ENCODE results near the gene RASSF1. TPM values are rescaled to one million over a fixed set of nuclear protein-coding genes. Genes with fewer than 3 reads are reported as not detected.
A peak's percentile ranks its signal among the peaks of the same experiment; 100 is the strongest.

The RASSF1 gene
- total RNA-seq, 2 experiments from 2014 or later = 30.8 to 50.7 TPM

- H3K4me3 Mint-ChIP-seq = no peak overlapping the region
- ChIA-PET POLR2A (no interaction called here), CTCF (no interaction called here)
- H3K4me1 Mint-ChIP-seq = peaks cover 37% of the 10 kb centered on the region
- no peaks in the 10 kb centered on the region for H3K27me3 Mint-ChIP-seq
- DNase-seq (no peak), ATAC-seq (no peak)
- H3K36me3 Mint-ChIP-seq (ENCODE audit: low read depth) = peaks cover 52% of the 10 kb centered on the region
- intact Hi-C loops (cut with DNase I, micrococcal nuclease) = loop anchor here in 1 of 2 experiments (10.0 kb wide), 1 partner anchor 1344 kb away; the partner anchor contains the start of gene TEX264
- H3K27ac Mint-ChIP-seq = no peak overlapping the region
- no peaks in the 10 kb centered on the region for H3K9me3 Mint-ChIP-seq (ENCODE audit: low read depth)
These were observed 10.3 kb downstream of the RASSF1 start for GRCh38 chr3:50330330-50330729.

- ChIA-PET CTCF (interaction anchor here (0.6 to 3.6 kb wide), 17 partner anchors 9 to 617 kb away, joined by 3 to 18 read pairs (median 4); partner anchors contain the start of genes HYAL3, IFRD2, NAA80 and RASSF1), POLR2A (interaction anchor here (1.6 kb wide), 2 partner anchors 9 to 12 kb away, joined by 3 to 18 read pairs; partner anchors contain the start of gene RASSF1)
- ATAC-seq (peak; percentile 95), DNase-seq (peak; percentile 98)
- Mint-ChIP-seq H3K9me3 (ENCODE audit: low read depth) (no peaks in the 10 kb centered on the region), H3K27ac (peak within 1 kb of the TSS; percentile 76), H3K27me3 (no peaks in the 10 kb centered on the region), H3K36me3 (ENCODE audit: low read depth) (peaks cover 33% of the 10 kb centered on the region), H3K4me1 (peaks cover 20% of the 10 kb centered on the region), H3K4me3 (peak within 1 kb of the TSS; percentile 83)
- intact Hi-C loops (cut with DNase I, micrococcal nuclease) = loop anchor here (1.0 to 10.0 kb wide), 4 partner anchors 9 to 91 kb away; partner anchors contain the start of genes GNAI2 (in 1 of the 2), IFRD2 (in 1 of the 2) and LSMEM2 (in 1 of the 2)
These were observed 12.5 kb downstream of the RASSF1 start, which contains the start of gene TUSC2 for GRCh38 chr3:50327943-50328691. Gene TUSC2, minus strand, starts transcription at chr3:50328223. Its CDS starts 124 bp downstream, at chr3:50328099.

DNA sequence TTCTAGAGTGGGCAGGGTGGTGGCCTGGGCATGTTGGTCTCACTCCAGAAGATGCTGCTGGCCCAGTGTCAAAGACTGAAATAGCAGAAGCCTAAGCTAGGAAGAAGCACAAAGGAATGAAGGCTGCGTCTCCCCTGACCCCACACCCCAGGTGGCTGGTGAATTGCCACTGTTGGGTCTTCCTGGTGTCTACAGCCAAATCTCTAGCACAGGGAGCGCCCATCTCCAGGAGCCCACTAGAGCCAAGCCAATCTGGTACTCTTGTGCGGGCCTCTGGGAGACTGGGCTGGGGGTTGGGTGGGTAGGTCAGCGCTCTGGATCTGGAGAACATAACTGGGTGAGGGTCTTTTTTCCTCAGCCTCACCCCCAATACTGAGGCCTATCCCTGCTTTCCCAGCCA is 13.5 kb downstream of the RASSF1 start:
- Mint-ChIP-seq H3K36me3 (ENCODE audit: low read depth) (peaks cover 28% of the 10 kb centered on the region), H3K4me3 (peak overlapping the region; percentile 83), H3K27me3 (no peaks in the 10 kb centered on the region), H3K27ac (peak overlapping the region; percentile 19), H3K4me1 (peaks cover 22% of the 10 kb centered on the region), H3K9me3 (ENCODE audit: low read depth) (no peaks in the 10 kb centered on the region)
- ChIA-PET POLR2A (interaction anchor here (1.6 kb wide), 1 partner anchor 10 kb away, joined by 18 read pairs; no protein-coding TSS in a partner anchor), CTCF (interaction anchor here (1.1 to 3.6 kb wide), 7 partner anchors 8 to 92 kb away, joined by 4 to 18 read pairs (median 4); partner anchors contain the start of genes HYAL3, NAA80 and ZMYND10)
- ATAC-seq (no peak), DNase-seq (no peak)
- intact Hi-C loops (cut with DNase I, micrococcal nuclease) = loop anchor here in 1 of 2 experiments (5.0 to 10.0 kb wide), 2 partner anchors 52 to 90 kb away; partner anchors contain the start of genes GNAI2 and LSMEM2

DNA sequence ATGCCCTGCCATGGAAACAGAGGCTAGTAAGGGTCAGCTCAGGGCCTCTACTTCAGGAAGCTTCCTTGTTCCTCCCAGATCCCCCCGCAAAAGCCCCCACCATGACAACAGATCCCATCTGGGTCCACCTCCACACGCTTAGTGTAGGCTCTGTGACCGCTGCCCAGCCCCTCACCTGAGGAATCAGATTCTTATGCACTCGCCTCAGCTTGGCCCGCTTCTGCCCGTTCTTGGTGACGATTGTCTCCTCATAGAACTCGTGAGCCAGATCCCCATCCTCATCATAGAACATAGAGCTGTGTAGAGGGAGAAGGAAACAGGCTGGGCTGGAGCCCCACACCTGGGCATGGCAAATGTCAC is 14.5 kb downstream of the RASSF1 start:
- ChIA-PET CTCF (interaction anchor here (0.6 to 3.6 kb wide), 4 partner anchors 10 to 1152 kb away, joined by 3 to 16 read pairs (median 4); partner anchors contain the start of genes HYAL3, NAA80 and ZMYND10), POLR2A (no interaction called here)
- H3K27ac Mint-ChIP-seq = no peak overlapping the region
- H3K27me3 Mint-ChIP-seq = no peaks in the 10 kb centered on the region
- ATAC-seq = no peak
- peaks cover 20% of the 10 kb centered on the region for H3K36me3 Mint-ChIP-seq (ENCODE audit: low read depth)
- H3K4me1 Mint-ChIP-seq = peaks cover 22% of the 10 kb centered on the region
- intact Hi-C loops (cut with DNase I, micrococcal nuclease) = loop anchor here in 1 of 2 experiments (5.0 to 10.0 kb wide), 2 partner anchors 51 to 89 kb away; partner anchors contain the start of genes GNAI2 and LSMEM2
- no peak overlapping the region for H3K4me3 Mint-ChIP-seq
- no peak for DNase-seq
- H3K9me3 Mint-ChIP-seq (ENCODE audit: low read depth) = no peaks in the 10 kb centered on the region

DNA sequence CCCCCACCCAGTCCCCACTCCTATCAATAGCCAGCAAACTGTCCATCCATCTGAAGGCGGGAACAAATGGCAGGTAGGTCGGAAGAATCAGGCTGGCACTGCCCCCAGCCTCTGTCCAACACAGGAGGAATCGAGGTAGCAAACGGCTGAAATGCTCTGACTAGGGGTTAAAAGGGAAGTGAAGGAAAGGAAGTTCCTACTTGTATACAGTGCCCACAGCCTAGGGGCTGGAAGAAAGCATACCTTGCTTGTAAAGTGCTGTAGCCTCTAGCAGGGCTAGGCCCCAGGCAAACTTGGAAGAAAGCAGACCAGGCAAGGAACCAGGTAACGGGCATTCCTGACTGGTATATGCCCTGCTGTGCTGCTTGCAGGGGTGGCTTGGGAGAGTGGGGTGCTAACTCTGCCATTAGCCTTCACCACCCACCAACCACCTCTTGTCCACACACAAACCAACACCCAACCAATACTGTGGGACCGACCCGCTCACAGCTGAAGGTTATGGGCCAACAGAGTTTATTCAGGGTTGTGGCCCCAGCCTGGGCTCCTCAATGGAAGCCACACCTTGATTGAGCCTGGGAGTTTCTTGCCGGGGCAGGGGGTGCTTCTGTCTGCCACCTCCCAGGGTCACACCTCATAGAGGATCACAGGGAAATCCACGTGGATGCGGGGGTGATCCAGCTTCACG is 15.0 kb downstream of the RASSF1 start:
- Mint-ChIP-seq H3K36me3 (ENCODE audit: low read depth) (peaks cover 15% of the 10 kb centered on the region), H3K9me3 (ENCODE audit: low read depth) (no peaks in the 10 kb centered on the region), H3K27ac (no peak overlapping the region), H3K4me1 (peaks cover 23% of the 10 kb centered on the region), H3K4me3 (no peak overlapping the region), H3K27me3 (no peaks in the 10 kb centered on the region)
- POLR2A ChIA-PET = no interaction called here
- DNase-seq = no peak
- CTCF ChIA-PET = interaction anchor here (0.6 to 3.6 kb wide), 7 partner anchors 11 to 90 kb away, joined by 4 to 27 read pairs (median 5); partner anchors contain the start of genes GNAI2, HYAL3, NAA80 and ZMYND10
- ATAC-seq = no peak
- intact Hi-C loops (cut with DNase I, micrococcal nuclease) = loop anchor here in 1 of 2 experiments (5.0 to 10.0 kb wide), 2 partner anchors 51 to 88 kb away; partner anchors contain the start of genes GNAI2 and LSMEM2

GRCh38 chr3:50325113-50325480 is 15.5 kb downstream of the RASSF1 start:
- H3K9me3 Mint-ChIP-seq (ENCODE audit: low read depth) = no peaks in the 10 kb centered on the region
- H3K36me3 Mint-ChIP-seq (ENCODE audit: low read depth) = peaks cover 9% of the 10 kb centered on the region
- no peak for ATAC-seq
- DNase-seq = no peak
- intact Hi-C loops (cut with DNase I, micrococcal nuclease) = loop anchor here in 1 of 2 experiments (5.0 to 10.0 kb wide), 2 partner anchors 50 to 88 kb away; partner anchors contain the start of genes GNAI2 and LSMEM2
- H3K4me3 Mint-ChIP-seq = no peak overlapping the region
- ChIA-PET POLR2A (no interaction called here), CTCF (interaction anchor here (0.6 to 3.4 kb wide), 9 partner anchors 9 to 614 kb away, joined by 3 to 27 read pairs (median 7); partner anchors contain the start of genes CYB561D2, GNAI2, HYAL3 and NAA80)
- no peak overlapping the region for H3K27ac Mint-ChIP-seq
- H3K4me1 Mint-ChIP-seq = peaks cover 28% of the 10 kb centered on the region
- no peaks in the 10 kb centered on the region for H3K27me3 Mint-ChIP-seq

DNA sequence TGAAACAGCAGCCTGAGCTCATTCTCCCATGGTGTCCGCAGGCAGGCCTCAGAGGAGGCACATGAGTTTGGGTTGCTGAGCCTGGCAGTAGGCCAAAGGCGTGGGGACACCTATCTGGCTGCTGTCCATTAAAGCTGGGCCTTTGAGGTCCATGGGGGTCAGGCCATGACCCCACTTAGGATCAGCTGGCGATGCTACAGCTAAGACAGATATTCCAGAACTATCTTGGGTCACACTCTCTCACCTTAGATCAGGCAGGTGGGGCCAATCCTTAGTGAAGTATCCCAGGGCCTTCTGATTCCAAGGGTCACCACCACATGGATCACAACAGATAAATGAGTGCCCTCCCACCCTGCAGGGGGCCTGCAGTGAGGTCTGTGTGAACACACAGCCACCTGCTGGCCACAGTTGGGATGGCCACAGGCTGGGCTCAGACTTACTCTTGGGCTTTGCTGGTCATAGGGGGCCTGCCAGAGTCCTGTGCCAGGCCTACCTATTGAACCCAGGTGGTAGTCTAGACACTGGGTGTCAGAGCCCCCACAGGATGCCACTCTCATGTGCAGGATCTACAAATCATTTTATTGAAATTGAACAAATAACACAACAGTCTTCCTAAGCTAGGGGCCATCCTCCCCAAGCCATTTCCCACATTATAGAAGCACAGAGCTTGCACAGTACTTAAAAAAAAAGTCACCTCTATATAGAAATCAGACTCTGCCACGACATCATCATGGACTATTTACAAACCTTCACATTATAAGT is 16.1 kb downstream of the RASSF1 start:
- peaks cover 32% of the 10 kb centered on the region for H3K4me1 Mint-ChIP-seq
- CTCF ChIA-PET = interaction anchor here (0.5 to 3.4 kb wide), 18 partner anchors 10 to 783 kb away, joined by 3 to 27 read pairs (median 4); partner anchors contain the start of genes CYB561D2, GNAI2, HYAL3 and NAA80
- H3K9me3 Mint-ChIP-seq (ENCODE audit: low read depth) = no peaks in the 10 kb centered on the region
- H3K36me3 Mint-ChIP-seq (ENCODE audit: low read depth) = peaks cover 6% of the 10 kb centered on the region
- H3K27ac Mint-ChIP-seq = no peak overlapping the region
- intact Hi-C loops (cut with DNase I, micrococcal nuclease) = loop anchor here (1.0 to 10.0 kb wide), 3 partner anchors 50 to 87 kb away; partner anchors contain the start of genes GNAI2 (in 1 of the 2) and LSMEM2 (in 1 of the 2)
- H3K27me3 Mint-ChIP-seq = no peaks in the 10 kb centered on the region
- POLR2A ChIA-PET = interaction anchor here (1.0 kb wide), 1 partner anchor 13 kb away, joined by 3 read pairs; no protein-coding TSS in a partner anchor
- ATAC-seq = peak; percentile 32
- H3K4me3 Mint-ChIP-seq = no peak overlapping the region
- peak; percentile 79 for DNase-seq

DNA sequence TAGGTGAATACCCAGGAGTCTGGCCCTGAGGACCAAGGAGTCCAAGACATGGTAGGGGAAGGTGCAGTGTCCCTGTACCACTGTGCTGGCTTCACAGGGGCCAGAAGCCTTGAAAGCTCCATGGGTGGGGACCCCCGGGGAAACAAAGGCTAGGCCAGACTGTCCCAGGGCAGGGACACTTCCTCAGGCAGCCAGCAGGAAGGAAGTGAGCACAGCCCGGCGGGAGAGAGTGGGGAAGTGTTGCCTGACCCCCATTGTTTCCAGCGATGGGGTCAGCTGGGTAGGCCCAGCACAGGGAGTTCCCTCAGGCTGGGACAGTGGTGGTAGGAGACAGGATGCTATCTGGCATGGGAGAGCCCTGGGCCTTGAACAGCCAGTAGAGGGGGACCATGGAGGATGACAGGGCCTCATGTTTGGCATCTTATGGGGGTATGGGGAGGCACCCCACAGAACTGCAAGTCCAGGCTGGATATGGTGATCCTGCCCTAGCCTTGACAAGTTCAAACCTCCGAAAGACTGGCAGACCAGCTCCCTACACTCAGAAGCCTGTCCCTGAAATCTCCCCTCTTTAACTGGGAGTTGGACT is 16.9 kb downstream of the RASSF1 start:
- H3K4me3 Mint-ChIP-seq = no peak overlapping the region

DNA sequence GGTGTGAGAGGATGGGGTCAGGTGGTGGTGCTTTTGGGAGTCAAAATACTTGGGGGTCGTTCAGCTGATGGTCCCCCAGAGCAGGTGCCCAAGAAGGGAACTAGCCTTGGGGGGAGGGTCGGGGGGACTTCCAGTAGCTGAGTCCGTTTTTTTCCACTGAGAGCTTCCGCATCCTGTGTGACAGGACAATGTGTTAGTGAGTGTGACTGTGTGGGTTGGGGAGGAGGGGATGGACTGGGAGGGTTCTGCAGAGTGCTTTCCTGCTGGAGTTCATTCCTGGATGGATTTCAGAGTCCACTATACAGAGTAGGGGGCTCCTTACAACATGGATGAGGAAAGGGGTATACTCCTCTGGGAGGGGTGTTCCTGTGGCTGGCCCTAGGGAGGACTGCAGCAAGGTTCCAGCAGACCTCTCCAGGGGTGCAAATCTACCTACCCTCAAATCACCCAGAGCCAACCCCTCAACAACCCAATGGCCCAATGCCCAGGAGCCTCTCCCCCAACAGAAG is 17.5 kb downstream of the RASSF1 start:
- intact Hi-C loops (cut with DNase I, micrococcal nuclease) = loop anchor here in 1 of 2 experiments (10.0 kb wide), 1 partner anchor 48 kb away; the partner anchor contains the start of gene LSMEM2
- no peaks in the 10 kb centered on the region for H3K36me3 Mint-ChIP-seq (ENCODE audit: low read depth)
- no peaks in the 10 kb centered on the region for H3K9me3 Mint-ChIP-seq (ENCODE audit: low read depth)
- H3K27me3 Mint-ChIP-seq = no peaks in the 10 kb centered on the region
- peak overlapping the region; percentile 12 for H3K4me3 Mint-ChIP-seq
- CTCF ChIA-PET = interaction anchor here (0.6 to 3.4 kb wide), 6 partner anchors 9 to 1832 kb away, joined by 3 to 27 read pairs (median 4); partner anchors contain the start of genes IFRD2 and RASSF1
- H3K27ac Mint-ChIP-seq = peak overlapping the region; percentile 42
- ATAC-seq (no peak), DNase-seq (no peak)
- H3K4me1 Mint-ChIP-seq = peaks cover 37% of the 10 kb centered on the region
- POLR2A ChIA-PET = interaction anchor here (1.0 kb wide), 1 partner anchor 24 kb away, joined by 3 read pairs; the partner anchor contains the start of genes HYAL3 and NAA80

More for the DNA sequence above, 16.9 kb downstream of the RASSF1 start:
- no peaks in the 10 kb centered on the region for H3K9me3 Mint-ChIP-seq (ENCODE audit: low read depth)
- ChIA-PET POLR2A (interaction anchor here (1.0 kb wide), 1 partner anchor 13 kb away, joined by 3 read pairs; no protein-coding TSS in a partner anchor), CTCF (interaction anchor here (0.5 to 3.4 kb wide), 16 partner anchors 11 to 1831 kb away, joined by 3 to 27 read pairs (median 4); partner anchors contain the start of genes CYB561D2, HYAL3, IFRD2 and NAA80)
- no peak for ATAC-seq
- no peaks in the 10 kb centered on the region for H3K27me3 Mint-ChIP-seq
- peak overlapping the region; percentile 6 for H3K27ac Mint-ChIP-seq
- DNase-seq = no peak
- H3K36me3 Mint-ChIP-seq (ENCODE audit: low read depth) = peaks cover 3% of the 10 kb centered on the region
- peaks cover 38% of the 10 kb centered on the region for H3K4me1 Mint-ChIP-seq
- intact Hi-C loops (cut with DNase I, micrococcal nuclease) = loop anchor here (1.0 to 10.0 kb wide), 2 partner anchors 49 kb away; partner anchors contain the start of gene LSMEM2 (in 1 of the 2)
